HAP-1 (cell line): ENCODE measurements around the gene YEATS4.

Experiments
- DNase-seq, 2 experiments: peaks; one replicate each; pipeline ENCODE4 v3.0.0-alpha.2; 2016 to 2020; ENCODE audit warnings: low spot score in 2 of 2
- H3K27me3 ChIP-seq: fragments of 250-450 bp; sonication (Bioruptor Pico); 2 replicates; pipeline ENCODE4 v1.5.1; 2020; ENCODE audit warnings: low read depth, mild to moderate bottlenecking, moderate library complexity
- H3K36me3 ChIP-seq: fragments of 250-450 bp; sonication (Bioruptor Pico); replicated peaks from 2 replicates; pipeline ENCODE4 v1.5.1; 2020; ENCODE audit warnings: mild to moderate bottlenecking
- H3K4me1 ChIP-seq: fragments of 250-450 bp; sonication (Bioruptor Pico); 2 replicates; pipeline ENCODE4 v1.5.1; 2020; ENCODE audit warnings: mild to moderate bottlenecking
- H3K4me3 ChIP-seq: fragments of 250-450 bp; sonication (Bioruptor Pico); 2 replicates; pipeline ENCODE4 v1.5.1; 2020; ENCODE audit warnings: mild to moderate bottlenecking, moderate library complexity
- H3K9me3 ChIP-seq: fragments of 250-450 bp; sonication (Bioruptor Pico); 2 replicates; pipeline ENCODE4 v1.5.1; 2020; ENCODE audit warnings: mild to moderate bottlenecking, moderate library complexity
- in situ Hi-C: fragments of 300-500 bp; cut with MboI; formaldehyde crosslinking; loops from 3 replicates; pipeline ENCODE4 v1.14.3; 2020; ENCODE audit warnings: low sequenced_read_pairs, inconsistent platforms, mixed read lengths

Gene YEATS4

DNA sequence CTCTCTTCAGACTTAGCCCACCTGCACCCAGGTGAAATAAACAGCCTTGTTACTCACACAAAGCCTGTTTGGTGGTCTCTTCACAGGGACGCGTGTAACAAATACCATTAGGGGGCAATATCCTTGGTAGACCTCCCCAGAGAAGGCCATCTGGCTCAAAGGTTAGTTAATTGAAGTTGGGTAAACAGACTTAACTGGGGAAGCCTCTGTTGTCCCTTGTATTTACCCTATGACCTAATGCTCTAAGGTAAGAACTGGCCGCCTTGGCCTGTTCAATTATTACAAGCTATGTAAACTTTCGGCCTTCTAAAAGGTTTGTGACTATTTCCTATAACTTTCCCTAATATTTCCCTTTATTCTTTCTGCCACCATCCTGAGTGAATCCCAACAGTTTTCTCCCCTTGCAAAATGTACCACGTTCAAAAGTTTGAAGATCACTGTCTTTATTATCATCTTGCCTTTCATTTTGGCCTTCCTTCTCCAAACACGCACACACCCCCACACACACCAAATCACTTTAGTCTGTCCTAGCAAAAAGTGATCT lies 26.7 kb upstream of the YEATS4 start:
- in situ Hi-C loops, result no loop called here
- DNase-seq, result no peak
- Histone ChIP-seq H3K4me1 (peaks cover 7% of the 10 kb centered on the region), H3K36me3 (no peaks in the 10 kb centered on the region), H3K4me3 (no peak overlapping the region), H3K9me3 (no peaks in the 10 kb centered on the region), H3K27me3 (peaks cover 10% of the 10 kb centered on the region)

DNA sequence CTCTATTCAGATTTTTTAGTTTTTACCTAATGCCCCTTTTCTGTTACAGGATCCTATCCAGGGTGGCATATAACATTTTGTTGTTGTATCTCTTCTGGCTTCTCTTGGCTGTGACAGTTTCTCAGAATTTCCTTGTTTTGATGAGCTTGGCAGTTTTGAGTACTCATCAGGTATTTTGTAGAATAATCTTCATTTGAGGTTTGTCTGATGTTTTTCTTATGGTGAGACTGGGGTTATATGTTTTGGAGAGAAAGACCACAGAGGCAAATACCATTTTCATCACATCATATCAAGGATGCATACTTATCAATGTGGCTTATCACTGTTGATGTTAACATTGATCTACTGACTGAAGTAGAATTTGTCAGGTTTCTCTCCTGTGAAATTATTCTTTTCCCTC lies 25.4 kb upstream of the YEATS4 start:
- H3K9me3 ChIP-seq, result no peaks in the 10 kb centered on the region
- H3K4me1 ChIP-seq, result peaks cover 2% of the 10 kb centered on the region; the same call in 1 of the 2 replicates
- in situ Hi-C loops, result no loop called here
- H3K36me3 ChIP-seq, result no peaks in the 10 kb centered on the region
- H3K4me3 ChIP-seq, result no peak overlapping the region
- no peak for DNase-seq
- peaks cover 2% of the 10 kb centered on the region for H3K27me3 ChIP-seq

DNA sequence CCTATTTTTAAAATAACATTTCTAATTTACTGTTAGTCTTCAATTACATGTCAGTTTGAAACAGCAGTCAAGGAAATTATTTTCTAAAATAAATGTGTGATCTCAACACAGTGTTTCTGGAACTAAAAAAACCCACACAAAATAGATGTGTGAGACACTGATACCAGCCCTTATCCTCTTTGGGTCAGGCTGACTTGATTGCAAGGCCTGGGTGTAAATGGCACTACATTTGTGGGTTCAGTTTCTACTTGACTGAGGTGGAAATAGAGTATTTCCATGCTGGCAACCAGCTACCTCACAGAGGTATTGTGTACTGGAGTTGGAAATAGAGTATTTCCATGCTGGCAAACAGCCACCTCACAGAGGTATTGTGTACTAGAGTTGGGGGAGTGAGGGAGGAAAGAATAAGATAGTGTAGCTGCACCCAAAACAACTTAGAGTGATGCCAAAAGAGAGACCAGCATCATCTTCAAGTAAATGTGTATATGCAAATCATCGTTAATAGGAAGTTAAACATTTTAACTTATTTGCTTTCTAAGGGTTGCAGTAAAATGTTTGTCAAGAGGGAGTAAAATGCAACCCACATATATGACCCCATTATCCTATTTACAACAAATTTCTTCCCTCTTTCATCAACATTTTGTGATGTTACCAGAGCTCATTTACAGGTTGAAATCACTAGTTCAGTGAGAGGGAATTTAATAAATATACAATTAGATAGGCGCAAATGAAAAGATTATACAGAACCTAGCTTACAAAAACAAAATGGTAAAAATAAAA lies 22.0 kb upstream of the YEATS4 start:
- no peak for DNase-seq

DNA sequence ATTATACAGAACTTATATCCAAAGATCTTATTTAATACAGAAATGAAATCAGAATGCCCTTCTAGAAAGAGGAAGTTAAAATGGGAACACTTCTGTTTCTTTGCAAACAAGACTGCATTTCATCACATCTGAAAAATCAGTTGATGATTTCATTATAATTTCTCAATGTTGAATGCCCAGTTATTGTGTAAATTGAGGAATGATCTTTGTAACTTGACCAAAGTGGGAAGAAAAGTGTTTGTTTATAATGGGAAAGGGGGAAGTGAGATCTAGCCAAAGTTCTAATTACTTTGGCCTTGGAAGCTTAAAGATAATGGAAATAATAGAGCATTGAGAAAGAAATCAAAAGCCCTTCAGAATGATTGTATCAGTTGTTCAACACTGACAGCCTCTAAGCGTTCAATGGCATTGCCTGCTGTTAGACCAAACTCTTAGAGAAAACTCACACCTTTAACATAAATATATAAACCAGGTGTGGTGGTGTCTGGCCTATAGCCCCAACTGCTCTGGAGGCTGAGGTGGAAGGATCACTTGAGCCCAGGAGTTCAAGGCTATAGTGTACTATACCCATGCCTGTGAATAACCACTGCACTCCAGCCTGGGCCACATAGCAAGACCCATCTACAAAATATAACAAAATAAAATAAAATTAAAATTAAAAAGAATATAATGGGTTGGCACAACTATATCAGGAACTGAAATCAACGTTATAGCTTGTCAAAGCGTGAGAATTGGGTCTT lies 21.3 kb upstream of the YEATS4 start:
- Histone ChIP-seq H3K36me3 (no peaks in the 10 kb centered on the region), H3K4me1 (no peaks in the 10 kb centered on the region), H3K4me3 (no peak overlapping the region), H3K27me3 (no peaks in the 10 kb centered on the region), H3K9me3 (no peaks in the 10 kb centered on the region)
- in situ Hi-C loops, result no loop called here
- no peak for DNase-seq

More for the DNA sequence above, 22.0 kb upstream of the YEATS4 start:
- no peaks in the 10 kb centered on the region for H3K36me3 ChIP-seq
- no peaks in the 10 kb centered on the region for H3K4me1 ChIP-seq
- H3K9me3 ChIP-seq, result no peaks in the 10 kb centered on the region
- H3K27me3 ChIP-seq, result no peaks in the 10 kb centered on the region
- in situ Hi-C loops, result no loop called here
- H3K4me3 ChIP-seq, result no peak overlapping the region

DNA sequence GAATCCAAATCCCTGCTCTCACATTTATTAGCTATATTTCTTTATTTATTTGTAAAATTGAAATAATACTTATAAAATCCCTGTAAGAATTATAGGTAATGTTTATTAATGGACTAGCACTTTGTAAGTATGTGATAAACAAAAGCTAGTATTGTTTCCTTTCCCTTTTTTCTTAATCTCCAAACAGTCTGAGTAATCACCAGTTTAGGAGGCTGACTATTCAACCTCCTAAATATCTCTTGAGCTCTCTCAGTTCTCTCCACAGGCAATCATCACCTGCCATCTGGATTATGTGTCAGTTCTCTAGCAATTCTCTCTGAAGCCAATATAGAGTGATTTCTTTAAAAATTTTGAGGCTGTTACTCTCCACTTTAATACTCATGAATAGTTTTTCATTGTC lies 20.6 kb upstream of the YEATS4 start:
- H3K9me3 ChIP-seq, result no peaks in the 10 kb centered on the region
- in situ Hi-C loops, result no loop called here
- H3K4me3 ChIP-seq, result no peak overlapping the region
- no peaks in the 10 kb centered on the region for H3K4me1 ChIP-seq
- DNase-seq, result no peak
- H3K27me3 ChIP-seq, result no peaks in the 10 kb centered on the region
- H3K36me3 ChIP-seq, result no peaks in the 10 kb centered on the region

DNA sequence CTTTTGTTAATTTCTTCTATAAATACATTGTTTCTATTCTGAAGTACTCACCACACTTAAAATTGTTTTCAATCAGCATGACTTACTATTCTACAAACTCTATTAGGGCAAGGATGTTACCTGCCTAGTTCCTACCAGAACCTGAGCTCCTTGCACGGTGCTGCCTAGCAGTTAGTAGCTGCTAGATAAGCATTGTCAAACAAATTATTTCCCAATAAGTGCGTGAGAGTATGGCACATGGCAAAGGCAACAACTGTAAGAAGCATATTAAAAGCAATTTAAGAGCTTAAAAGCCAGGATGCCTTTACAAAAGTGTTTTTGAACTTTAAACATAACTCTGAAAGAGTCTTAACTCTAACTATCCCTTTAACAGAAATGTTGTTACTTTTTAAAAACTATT lies 19.5 kb upstream of the YEATS4 start:
- no peak overlapping the region for H3K4me3 ChIP-seq
- H3K27me3 ChIP-seq, result no peaks in the 10 kb centered on the region
- in situ Hi-C loops, result no loop called here
- H3K9me3 ChIP-seq, result no peaks in the 10 kb centered on the region
- H3K4me1 ChIP-seq, result no peaks in the 10 kb centered on the region
- DNase-seq, result no peak
- H3K36me3 ChIP-seq, result no peaks in the 10 kb centered on the region

DNA sequence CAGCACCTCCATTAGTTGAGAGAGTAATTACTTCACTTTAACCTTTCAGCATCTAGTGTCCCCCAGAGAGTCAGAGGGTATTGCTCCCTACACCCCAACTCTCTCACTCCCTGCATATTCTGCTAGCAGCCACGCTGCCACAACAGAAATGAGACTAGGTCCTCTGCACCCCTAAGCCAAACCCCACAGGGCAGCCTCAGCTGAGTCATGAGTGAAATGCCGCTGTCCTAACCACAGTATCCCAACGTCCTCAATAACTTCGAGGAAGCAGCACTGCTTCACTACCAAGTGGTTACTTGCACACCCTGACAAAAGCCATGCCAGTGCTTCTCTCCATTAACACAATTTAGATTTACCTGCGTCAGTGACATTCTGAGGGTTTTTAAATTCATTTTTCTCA lies 18.2 kb upstream of the YEATS4 start:
- no peaks in the 10 kb centered on the region for H3K36me3 ChIP-seq
- H3K9me3 ChIP-seq, result no peaks in the 10 kb centered on the region
- in situ Hi-C loops, result no loop called here
- no peak for DNase-seq
- no peak overlapping the region for H3K4me3 ChIP-seq
- no peaks in the 10 kb centered on the region for H3K27me3 ChIP-seq
- no peaks in the 10 kb centered on the region for H3K4me1 ChIP-seq

DNA sequence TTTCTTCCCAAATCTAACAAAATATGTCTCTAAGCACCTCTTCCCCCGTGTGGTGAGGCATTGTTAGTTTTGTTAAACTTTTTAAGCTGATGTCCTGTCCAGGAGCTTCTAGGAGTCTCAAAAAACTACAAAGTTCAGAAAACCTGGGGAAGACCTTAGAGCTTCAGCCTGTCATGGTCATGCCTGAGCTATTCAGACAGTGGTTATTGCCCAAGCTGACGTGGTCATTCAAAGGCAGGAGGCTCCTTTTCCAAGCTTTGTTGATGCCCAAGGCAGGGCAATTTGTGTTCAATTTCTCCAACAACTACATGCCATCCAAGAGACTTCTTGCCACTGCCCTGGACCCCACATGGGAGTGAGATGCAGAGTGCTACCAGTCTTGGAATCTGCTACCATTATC lies 17.1 kb upstream of the YEATS4 start:
- no peaks in the 10 kb centered on the region for H3K9me3 ChIP-seq
- no peak for DNase-seq
- in situ Hi-C loops, result no loop called here
- H3K4me1 ChIP-seq, result no peaks in the 10 kb centered on the region
- H3K27me3 ChIP-seq, result no peaks in the 10 kb centered on the region
- no peak overlapping the region for H3K4me3 ChIP-seq
- no peaks in the 10 kb centered on the region for H3K36me3 ChIP-seq

DNA sequence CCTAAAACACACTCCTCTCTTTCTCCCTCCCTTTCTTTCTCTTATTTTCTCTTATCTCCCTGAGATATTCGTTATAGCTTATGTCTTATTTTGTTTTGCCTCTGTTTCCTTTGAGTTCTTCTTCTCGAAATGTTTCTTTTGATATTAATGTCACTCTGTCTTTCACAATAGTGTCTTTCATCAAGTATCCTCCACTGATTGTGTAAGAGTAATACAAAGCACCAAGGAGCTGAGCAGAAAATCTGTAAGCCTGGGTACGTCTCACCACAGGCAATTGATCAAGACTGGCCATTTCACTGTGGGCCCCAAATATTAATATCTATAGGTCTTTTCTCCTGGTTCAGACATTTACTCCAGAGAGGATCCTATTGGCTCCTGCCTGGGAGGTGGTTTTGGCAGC lies 16.2 kb upstream of the YEATS4 start:
- H3K4me3 ChIP-seq, result no peak overlapping the region
- in situ Hi-C loops, result no loop called here
- DNase-seq, result no peak
- H3K36me3 ChIP-seq, result no peaks in the 10 kb centered on the region
- no peaks in the 10 kb centered on the region for H3K4me1 ChIP-seq
- no peaks in the 10 kb centered on the region for H3K27me3 ChIP-seq
- H3K9me3 ChIP-seq, result no peaks in the 10 kb centered on the region

DNA sequence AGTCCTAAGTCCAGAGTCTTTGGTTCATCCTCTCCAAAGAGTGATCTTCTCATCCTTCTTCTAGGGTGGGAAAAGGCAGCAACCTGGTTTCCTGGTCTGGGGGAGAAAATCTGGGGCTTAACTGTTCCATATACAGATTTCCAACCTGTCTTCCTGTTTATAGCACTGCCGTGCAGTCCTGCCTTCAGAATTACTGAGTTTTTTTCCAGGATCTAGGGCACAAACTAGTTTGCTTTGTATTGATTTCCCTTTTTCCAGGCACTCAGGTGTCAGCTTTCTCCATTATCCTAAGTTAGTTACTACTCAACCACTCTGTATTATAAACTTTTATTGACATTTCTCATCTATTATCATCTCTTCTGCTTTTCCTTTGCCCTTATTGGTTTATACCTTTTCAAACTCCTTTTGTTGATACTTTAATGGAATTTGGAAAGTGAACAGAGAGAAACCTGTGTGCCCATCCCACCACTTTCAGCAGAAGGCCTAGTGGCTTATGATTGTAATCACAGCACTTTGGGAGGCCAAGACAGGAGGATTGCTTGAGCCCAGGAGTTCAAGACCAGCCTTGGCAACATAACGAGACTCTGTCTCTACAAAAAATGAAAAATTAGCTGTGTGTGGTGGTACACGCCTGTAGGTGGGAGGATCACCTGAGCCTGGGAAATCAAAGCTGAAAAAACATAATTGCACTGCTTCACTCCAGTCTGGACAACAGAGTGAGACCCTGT lies 15.5 kb upstream of the YEATS4 start:
- in situ Hi-C loops, result no loop called here

DNA sequence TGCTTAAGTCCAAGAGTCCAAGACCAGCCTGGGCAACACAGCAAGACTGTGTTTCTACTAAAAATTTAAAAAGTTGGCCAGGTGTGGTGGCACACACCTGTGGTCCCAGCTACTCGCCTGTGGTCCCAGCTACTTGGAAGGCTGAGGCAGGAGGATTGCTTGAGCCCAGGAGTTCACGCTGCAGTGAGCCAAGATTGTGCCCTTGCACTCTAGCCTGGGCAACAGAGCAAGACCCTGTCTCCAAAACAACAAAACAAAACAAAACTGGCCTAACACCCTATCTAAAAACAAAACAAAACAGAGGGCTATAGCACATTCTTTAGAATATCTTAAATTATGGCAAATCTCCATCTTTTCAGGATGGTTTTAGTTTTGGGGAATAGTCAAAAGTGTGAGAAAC lies 14.5 kb upstream of the YEATS4 start:
- H3K4me3 ChIP-seq, result no peak overlapping the region
- no peaks in the 10 kb centered on the region for H3K36me3 ChIP-seq
- in situ Hi-C loops, result no loop called here
- no peaks in the 10 kb centered on the region for H3K9me3 ChIP-seq
- no peaks in the 10 kb centered on the region for H3K4me1 ChIP-seq
- H3K27me3 ChIP-seq, result peaks cover 1% of the 10 kb centered on the region; the same call in 1 of the 2 replicates
- DNase-seq, result no peak

More for the DNA sequence above, 15.5 kb upstream of the YEATS4 start:
- Histone ChIP-seq H3K36me3 (no peaks in the 10 kb centered on the region), H3K27me3 (no peaks in the 10 kb centered on the region), H3K9me3 (no peaks in the 10 kb centered on the region), H3K4me3 (no peak overlapping the region), H3K4me1 (no peaks in the 10 kb centered on the region)
- DNase-seq, result no peak

DNA sequence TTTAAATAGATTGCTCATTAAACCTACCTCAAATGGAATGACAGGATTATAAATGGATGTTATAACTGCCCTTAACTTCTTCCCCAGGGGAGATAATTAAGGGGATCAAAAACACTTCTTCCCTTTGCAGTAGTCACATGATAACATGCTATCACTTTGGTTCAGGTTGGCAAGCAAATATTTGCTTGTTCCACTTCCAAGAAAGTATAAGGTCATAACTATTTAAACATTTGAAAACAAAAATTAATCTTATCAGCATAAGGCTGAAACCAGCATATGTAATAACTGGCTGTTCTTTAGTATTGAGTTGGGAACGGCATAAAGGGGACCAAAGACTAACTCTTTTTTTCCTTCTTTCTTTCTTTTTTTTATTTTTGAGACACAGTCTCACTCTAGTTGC lies 13.8 kb upstream of the YEATS4 start:
- Histone ChIP-seq H3K4me3 (no peak overlapping the region), H3K27me3 (peaks cover 4% of the 10 kb centered on the region), H3K9me3 (no peaks in the 10 kb centered on the region), H3K36me3 (no peaks in the 10 kb centered on the region), H3K4me1 (no peaks in the 10 kb centered on the region)
- in situ Hi-C loops, result no loop called here
- DNase-seq, result no peak

DNA sequence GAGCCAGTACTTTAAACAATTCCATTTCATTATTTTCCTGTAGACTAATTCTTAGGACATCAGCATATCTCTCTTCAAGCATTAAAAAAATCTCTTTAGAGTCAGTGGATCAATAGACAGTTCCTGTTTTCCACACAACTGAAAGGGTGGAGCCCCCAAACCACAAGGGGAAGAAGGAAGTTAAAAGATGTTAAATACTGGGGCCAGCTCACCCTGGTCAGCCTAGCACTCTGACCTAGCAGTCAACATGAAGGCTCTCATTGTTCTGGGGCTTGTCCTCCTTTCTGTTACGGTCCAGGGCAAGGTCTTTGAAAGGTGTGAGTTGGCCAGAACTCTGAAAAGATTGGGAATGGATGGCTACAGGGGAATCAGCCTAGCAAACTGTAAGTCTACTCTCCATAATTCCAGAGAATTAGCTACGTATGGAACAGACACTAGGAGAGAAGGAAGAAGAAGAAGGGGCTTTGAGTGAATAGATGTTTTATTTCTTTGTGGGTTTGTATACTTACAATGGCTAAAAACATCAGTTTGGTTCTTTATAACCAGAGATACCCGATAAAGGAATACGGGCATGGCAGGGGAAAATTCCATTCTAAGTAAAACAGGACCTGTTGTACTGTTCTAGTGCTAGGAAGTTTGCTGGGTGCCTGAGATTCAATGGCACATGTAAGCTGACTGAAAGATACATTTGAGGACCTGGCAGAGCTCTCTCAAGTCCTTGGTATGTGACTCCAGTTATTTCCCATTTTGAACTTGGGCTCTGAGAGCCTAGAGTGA lies 11.2 kb upstream of the YEATS4 start, which contains the start of gene LYZ:
LYZ (plus strand) TSS at position 220 of the 777 bp plus-strand sequence; CDS start at position 248, 28 bp downstream.
- H3K4me1 ChIP-seq, result no peaks in the 10 kb centered on the region
- no peaks in the 10 kb centered on the region for H3K36me3 ChIP-seq
- no peak within 1 kb of the TSS for H3K4me3 ChIP-seq
- DNase-seq, result no peak
- in situ Hi-C loops, result no loop called here
- H3K9me3 ChIP-seq, result no peaks in the 10 kb centered on the region
- peaks cover 4% of the 10 kb centered on the region for H3K27me3 ChIP-seq
